ENCODE measurements around the gene EEPD1. TPM values are rescaled to one million over a fixed set of nuclear protein-coding genes. Genes with fewer than 3 reads are reported as not detected.

EEPD1 gene
- total RNA-seq, 1 donor from 2014 or later = 18.0 TPM

GRCh38 chr7:36185756-36186155, 32.7 kb downstream of the EEPD1 start:
- no peak overlapping the region for H3K4me3 Mint-ChIP-seq
- DNase-seq (ENCODE audit: low spot score in 2 of 2, unreplicated experiment in 2 of 2) = no peak
- H3K27me3 Mint-ChIP-seq (ENCODE audit: low read depth) = no peaks in the 10 kb centered on the region
- no peaks in the 10 kb centered on the region for H3K9me3 Mint-ChIP-seq
- no peak overlapping the region for H3K27ac Mint-ChIP-seq
- no peak for TF ChIP-seq CTCF (IDR thresholded peaks at IDR 0.05; ENCODE audit: unreplicated experiment)
- peaks cover 18% of the 10 kb centered on the region for H3K4me1 Mint-ChIP-seq
- no peaks in the 10 kb centered on the region for H3K36me3 Mint-ChIP-seq

GRCh38 chr7:36186359-36187121, 33.5 kb downstream of the EEPD1 start:
- TF ChIP-seq CTCF (IDR thresholded peaks at IDR 0.05; ENCODE audit: unreplicated experiment) = no peak
- H3K27me3 Mint-ChIP-seq (ENCODE audit: low read depth) = no peaks in the 10 kb centered on the region
- no peaks in the 10 kb centered on the region for H3K36me3 Mint-ChIP-seq
- no peaks in the 10 kb centered on the region for H3K9me3 Mint-ChIP-seq
- peaks cover 22% of the 10 kb centered on the region for H3K4me1 Mint-ChIP-seq
- DNase-seq (ENCODE audit: low spot score in 2 of 2, unreplicated experiment in 2 of 2) = no peak
- H3K4me3 Mint-ChIP-seq = no peak overlapping the region
- no peak overlapping the region for H3K27ac Mint-ChIP-seq

GRCh38 chr7:36188266-36188665, 35.2 kb downstream of the EEPD1 start:
- Mint-ChIP-seq H3K4me3 (no peak overlapping the region), H3K27me3 (ENCODE audit: low read depth) (no peaks in the 10 kb centered on the region), H3K36me3 (no peaks in the 10 kb centered on the region), H3K4me1 (peaks cover 24% of the 10 kb centered on the region), H3K27ac (no peak overlapping the region), H3K9me3 (no peaks in the 10 kb centered on the region)
- TF ChIP-seq CTCF (IDR thresholded peaks at IDR 0.05; ENCODE audit: unreplicated experiment) = no peak
- DNase-seq (ENCODE audit: low spot score in 2 of 2, unreplicated experiment in 2 of 2) = no peak

- TF ChIP-seq CTCF (IDR thresholded peaks at IDR 0.05; ENCODE audit: unreplicated experiment) = no peak
- no peak for DNase-seq (ENCODE audit: low spot score in 2 of 2, unreplicated experiment in 2 of 2)
- H3K4me1 Mint-ChIP-seq = peaks cover 22% of the 10 kb centered on the region
- H3K9me3 Mint-ChIP-seq = no peaks in the 10 kb centered on the region
- no peak overlapping the region for H3K4me3 Mint-ChIP-seq
- H3K36me3 Mint-ChIP-seq = peaks cover under 1% of the 10 kb centered on the region
- H3K27ac Mint-ChIP-seq = no peak overlapping the region
- H3K27me3 Mint-ChIP-seq (ENCODE audit: low read depth) = no peaks in the 10 kb centered on the region
Observed at GRCh38 chr7:36188906-36189305, 35.9 kb downstream of the EEPD1 start.

- H3K4me3 Mint-ChIP-seq = no peak overlapping the region
- H3K9me3 Mint-ChIP-seq = no peaks in the 10 kb centered on the region
- H3K27ac Mint-ChIP-seq = no peak overlapping the region
Observed at GRCh38 chr7:36190447-36191291, 37.6 kb downstream of the EEPD1 start.

More at GRCh38 chr7:36190447-36191291, 37.6 kb downstream of the EEPD1 start:
- H3K27me3 Mint-ChIP-seq (ENCODE audit: low read depth) = no peaks in the 10 kb centered on the region
- no peak for TF ChIP-seq CTCF (IDR thresholded peaks at IDR 0.05; ENCODE audit: unreplicated experiment)
- peaks cover 21% of the 10 kb centered on the region for H3K4me1 Mint-ChIP-seq
- DNase-seq (ENCODE audit: low spot score in 2 of 2, unreplicated experiment in 2 of 2) = no peak
- H3K36me3 Mint-ChIP-seq = peaks cover 3% of the 10 kb centered on the region

All from mesothelial cell of epicardium (in vitro differentiated cells).